Stimulated activated memory B cell treated with anti-CD40 and anti-IgM and Interleukin-4, amounts not matched to agents 10 μg/mL and 1 μg/mL and 100 μg/mL, for 72 hours (primary cell): ENCODE data around the gene MTX2.

Source experiments
- ATAC-seq: fragments of 150-1000 bp; cut with Tn5 transposase; 2 replicates; pipeline ENCODE4 v1.10.0; 2021
- H3K27ac Mint-ChIP-seq: one replicate; pipeline ENCODE4 v1.8.0; 2022; ENCODE audit warnings: mild to moderate bottlenecking, mixed read lengths
- H3K27me3 Mint-ChIP-seq: one replicate; pipeline ENCODE4 v1.8.0; 2022; ENCODE audit warnings: mixed read lengths
- H3K36me3 Mint-ChIP-seq: one replicate; pipeline ENCODE4 v1.8.0; 2022; ENCODE audit warnings: mixed read lengths
- H3K4me1 Mint-ChIP-seq: one replicate; pipeline ENCODE4 v1.8.0; 2022; ENCODE audit warnings: mixed read lengths
- H3K4me3 Mint-ChIP-seq: one replicate; pipeline ENCODE4 v1.8.0; 2022; ENCODE audit warnings: mild to moderate bottlenecking, moderate library complexity, mixed read lengths
- H3K9me3 Mint-ChIP-seq: one replicate; pipeline ENCODE4 v1.8.0; 2022; ENCODE audit warnings: mixed read lengths

MTX2 gene

GRCh38 chr2:176269319-176270099 lies at the start of gene MTX2:
MTX2 (plus strand) TSS chr2:176269442; CDS start chr2:176269630, 188 bp downstream.
- H3K27ac Mint-ChIP-seq: peak within 1 kb of the TSS; percentile 96
- H3K9me3 Mint-ChIP-seq: no peaks in the 10 kb centered on the region
- peaks cover 22% of the 10 kb centered on the region for H3K4me1 Mint-ChIP-seq
- H3K27me3 Mint-ChIP-seq: no peaks in the 10 kb centered on the region
- peak within 1 kb of the TSS; percentile 99 for H3K4me3 Mint-ChIP-seq
- H3K36me3 Mint-ChIP-seq: peaks cover 9% of the 10 kb centered on the region
- peak; percentile 96 for ATAC-seq

GRCh38 chr2:176227874-176228273 lies 41.4 kb upstream of the MTX2 start:
- no peak for ATAC-seq
- peaks cover 70% of the 10 kb centered on the region for H3K27me3 Mint-ChIP-seq
- H3K9me3 Mint-ChIP-seq: no peaks in the 10 kb centered on the region
- H3K4me3 Mint-ChIP-seq: no peak overlapping the region
- H3K4me1 Mint-ChIP-seq: no peaks in the 10 kb centered on the region
- H3K27ac Mint-ChIP-seq: no peak overlapping the region
- no peaks in the 10 kb centered on the region for H3K36me3 Mint-ChIP-seq

GRCh38 chr2:176234156-176234555 lies 35.1 kb upstream of the MTX2 start:
- H3K9me3 Mint-ChIP-seq: no peaks in the 10 kb centered on the region
- no peaks in the 10 kb centered on the region for H3K4me1 Mint-ChIP-seq
- H3K36me3 Mint-ChIP-seq: no peaks in the 10 kb centered on the region
- no peak overlapping the region for H3K27ac Mint-ChIP-seq
- no peak for ATAC-seq
- no peak overlapping the region for H3K4me3 Mint-ChIP-seq
- peaks cover 43% of the 10 kb centered on the region for H3K27me3 Mint-ChIP-seq

- Mint-ChIP-seq H3K27ac (no peak overlapping the region), H3K4me3 (no peak overlapping the region), H3K9me3 (no peaks in the 10 kb centered on the region), H3K27me3 (peaks cover 43% of the 10 kb centered on the region), H3K4me1 (no peaks in the 10 kb centered on the region), H3K36me3 (no peaks in the 10 kb centered on the region)
- ATAC-seq: no peak
These were observed 34.3 kb upstream of the MTX2 start for GRCh38 chr2:176234940-176235339.

GRCh38 chr2:176237456-176237855 lies 31.8 kb upstream of the MTX2 start:
- no peak for ATAC-seq
- Mint-ChIP-seq H3K9me3 (no peaks in the 10 kb centered on the region), H3K4me3 (no peak overlapping the region), H3K27ac (no peak overlapping the region), H3K36me3 (no peaks in the 10 kb centered on the region), H3K27me3 (peaks cover 39% of the 10 kb centered on the region), H3K4me1 (no peaks in the 10 kb centered on the region)

GRCh38 chr2:176239031-176239430 lies 30.2 kb upstream of the MTX2 start:
- no peak overlapping the region for H3K27ac Mint-ChIP-seq
- no peaks in the 10 kb centered on the region for H3K9me3 Mint-ChIP-seq

GRCh38 chr2:176240301-176240700 lies 28.9 kb upstream of the MTX2 start:
- Mint-ChIP-seq H3K36me3 (no peaks in the 10 kb centered on the region), H3K9me3 (no peaks in the 10 kb centered on the region), H3K27me3 (peaks cover 32% of the 10 kb centered on the region), H3K4me3 (no peak overlapping the region), H3K27ac (no peak overlapping the region), H3K4me1 (no peaks in the 10 kb centered on the region)
- ATAC-seq: no peak

More at GRCh38 chr2:176239031-176239430, 30.2 kb upstream of the MTX2 start:
- peaks cover 32% of the 10 kb centered on the region for H3K27me3 Mint-ChIP-seq
- H3K4me1 Mint-ChIP-seq: no peaks in the 10 kb centered on the region
- ATAC-seq: no peak
- H3K36me3 Mint-ChIP-seq: no peaks in the 10 kb centered on the region
- H3K4me3 Mint-ChIP-seq: no peak overlapping the region

- no peaks in the 10 kb centered on the region for H3K36me3 Mint-ChIP-seq
- peaks cover 32% of the 10 kb centered on the region for H3K27me3 Mint-ChIP-seq
- no peak for ATAC-seq
- H3K9me3 Mint-ChIP-seq: no peaks in the 10 kb centered on the region
- H3K4me3 Mint-ChIP-seq: no peak overlapping the region
- H3K4me1 Mint-ChIP-seq: no peaks in the 10 kb centered on the region
- H3K27ac Mint-ChIP-seq: no peak overlapping the region
These were observed 27.0 kb upstream of the MTX2 start for GRCh38 chr2:176242276-176242675.

- ATAC-seq: no peak
These were observed 22.9 kb upstream of the MTX2 start for GRCh38 chr2:176246331-176246730.

GRCh38 chr2:176247859-176248258 lies 21.4 kb upstream of the MTX2 start:
- Mint-ChIP-seq H3K27me3 (peaks cover 23% of the 10 kb centered on the region), H3K4me3 (no peak overlapping the region), H3K4me1 (no peaks in the 10 kb centered on the region), H3K9me3 (peaks cover 7% of the 10 kb centered on the region), H3K36me3 (peaks cover 6% of the 10 kb centered on the region), H3K27ac (no peak overlapping the region)
- no peak for ATAC-seq

More at GRCh38 chr2:176246331-176246730, 22.9 kb upstream of the MTX2 start:
- no peaks in the 10 kb centered on the region for H3K4me1 Mint-ChIP-seq
- peaks cover 7% of the 10 kb centered on the region for H3K9me3 Mint-ChIP-seq
- peaks cover 24% of the 10 kb centered on the region for H3K27me3 Mint-ChIP-seq
- no peak overlapping the region for H3K27ac Mint-ChIP-seq
- no peak overlapping the region for H3K4me3 Mint-ChIP-seq
- H3K36me3 Mint-ChIP-seq: peaks cover 6% of the 10 kb centered on the region

- Mint-ChIP-seq H3K4me1 (no peaks in the 10 kb centered on the region), H3K27me3 (peaks cover 26% of the 10 kb centered on the region), H3K36me3 (peaks cover 6% of the 10 kb centered on the region), H3K4me3 (no peak overlapping the region), H3K27ac (no peak overlapping the region), H3K9me3 (peaks cover 7% of the 10 kb centered on the region)
- no peak for ATAC-seq
These were observed 17.3 kb upstream of the MTX2 start for GRCh38 chr2:176251928-176252327.

GRCh38 chr2:176260689-176261088 lies 8.6 kb upstream of the MTX2 start:
- Mint-ChIP-seq H3K4me3 (no peak overlapping the region), H3K27me3 (peaks cover 9% of the 10 kb centered on the region), H3K27ac (no peak overlapping the region), H3K4me1 (no peaks in the 10 kb centered on the region), H3K9me3 (no peaks in the 10 kb centered on the region), H3K36me3 (no peaks in the 10 kb centered on the region)
- no peak for ATAC-seq

- Mint-ChIP-seq H3K9me3 (no peaks in the 10 kb centered on the region), H3K4me1 (no peaks in the 10 kb centered on the region), H3K27me3 (peaks cover 9% of the 10 kb centered on the region), H3K36me3 (no peaks in the 10 kb centered on the region), H3K27ac (no peak overlapping the region), H3K4me3 (no peak overlapping the region)
- ATAC-seq: no peak
These were observed 8.1 kb upstream of the MTX2 start for GRCh38 chr2:176261136-176261535.

- ATAC-seq: no peak
- H3K27ac Mint-ChIP-seq: peak overlapping the region; percentile 96
These were observed 295 bp upstream of the MTX2 start for GRCh38 chr2:176268976-176269318.

GRCh38 chr2:176270100-176270750 lies 983 bp downstream of the MTX2 start:
- Mint-ChIP-seq H3K27me3 (no peaks in the 10 kb centered on the region), H3K36me3 (peaks cover 13% of the 10 kb centered on the region), H3K27ac (peak overlapping the region; percentile 96), H3K4me1 (peaks cover 25% of the 10 kb centered on the region), H3K9me3 (no peaks in the 10 kb centered on the region), H3K4me3 (peak overlapping the region; percentile 99)
- ATAC-seq: no peak

More at GRCh38 chr2:176268976-176269318, 295 bp upstream of the MTX2 start:
- Mint-ChIP-seq H3K4me3 (peak overlapping the region; percentile 99), H3K36me3 (peaks cover 5% of the 10 kb centered on the region), H3K9me3 (no peaks in the 10 kb centered on the region), H3K4me1 (peaks cover 18% of the 10 kb centered on the region), H3K27me3 (no peaks in the 10 kb centered on the region)
